GM04503 (cell line): Measurements from ENCODE around the gene C19orf67.

ENCODE experiments used
- DNase-seq: peaks from one replicate; pipeline ENCODE4 v3.0.0-alpha.2; 2012; ENCODE audit warnings: low read depth

The C19orf67 gene

DNA sequence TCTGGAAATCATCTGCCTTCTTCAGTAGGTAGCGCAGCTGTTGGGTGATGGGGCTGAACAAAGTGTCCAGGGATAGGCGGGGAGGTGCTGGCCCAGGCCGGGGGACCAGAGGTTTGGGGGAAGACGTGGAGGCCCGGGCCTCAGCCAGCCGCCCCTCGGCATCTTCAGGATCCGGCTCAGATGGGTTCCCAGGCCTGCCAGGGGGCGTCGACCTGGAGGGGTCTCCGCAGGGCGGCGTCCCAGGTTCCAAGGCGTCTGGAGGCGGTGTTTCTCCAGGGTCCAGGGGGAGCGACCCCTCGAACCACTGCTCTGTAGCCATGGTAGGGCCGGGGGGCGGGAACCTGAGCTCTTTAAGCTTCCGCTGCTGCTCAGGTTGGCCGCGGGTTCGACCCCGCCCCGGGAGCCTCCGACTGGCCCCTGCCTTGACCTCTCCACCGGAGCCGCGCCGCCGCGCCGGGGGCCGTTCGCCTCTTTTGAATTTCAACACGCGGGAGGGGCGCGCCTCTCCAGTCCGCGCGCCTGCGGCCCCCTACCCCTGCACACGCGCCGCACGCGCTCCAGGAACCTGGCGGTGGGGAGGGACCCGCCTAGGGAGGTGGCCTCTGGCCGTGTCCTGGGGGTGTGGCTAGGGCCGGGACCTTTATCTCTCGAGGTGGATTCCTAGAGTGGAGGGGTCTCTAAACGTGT is at the start of gene C19orf67:
TSS of gene C19orf67 (minus strand) at position 475 of the 687 bp plus-strand sequence. CDS start at position 319, 156 bp downstream.
- no peak for DNase-seq

- DNase-seq: no peak
These were observed 49.8 kb upstream of the C19orf67 start for GRCh38 chr19:14135355-14135754.

GRCh38 chr19:14127929-14128509 is 42.4 kb upstream of the C19orf67 start:
- no peak for DNase-seq

GRCh38 chr19:14127176-14127575 is 41.6 kb upstream of the C19orf67 start:
- DNase-seq: no peak

DNA sequence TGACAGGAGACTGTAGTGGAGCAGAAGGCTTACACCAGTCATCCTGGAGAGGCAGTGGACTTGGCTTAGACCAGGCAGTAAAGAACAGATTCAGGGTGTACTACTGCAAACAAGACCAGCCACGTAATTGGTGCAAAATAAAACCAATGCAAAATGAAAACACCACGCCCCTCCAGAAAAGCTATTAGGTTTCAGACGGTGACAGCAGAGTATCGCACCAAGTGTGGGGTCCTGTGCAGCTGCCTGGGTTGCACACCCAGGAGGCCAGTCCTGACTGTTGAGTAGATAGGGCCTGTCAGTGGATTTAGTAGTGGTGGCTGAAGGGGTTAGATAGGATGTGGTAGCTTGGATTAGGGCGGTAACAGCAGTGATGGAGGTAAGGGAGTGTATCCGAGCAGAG is 37.3 kb upstream of the C19orf67 start:
- no peak for DNase-seq

- no peak for DNase-seq
These were observed 34.9 kb upstream of the C19orf67 start for GRCh38 chr19:14120497-14120780.

DNA sequence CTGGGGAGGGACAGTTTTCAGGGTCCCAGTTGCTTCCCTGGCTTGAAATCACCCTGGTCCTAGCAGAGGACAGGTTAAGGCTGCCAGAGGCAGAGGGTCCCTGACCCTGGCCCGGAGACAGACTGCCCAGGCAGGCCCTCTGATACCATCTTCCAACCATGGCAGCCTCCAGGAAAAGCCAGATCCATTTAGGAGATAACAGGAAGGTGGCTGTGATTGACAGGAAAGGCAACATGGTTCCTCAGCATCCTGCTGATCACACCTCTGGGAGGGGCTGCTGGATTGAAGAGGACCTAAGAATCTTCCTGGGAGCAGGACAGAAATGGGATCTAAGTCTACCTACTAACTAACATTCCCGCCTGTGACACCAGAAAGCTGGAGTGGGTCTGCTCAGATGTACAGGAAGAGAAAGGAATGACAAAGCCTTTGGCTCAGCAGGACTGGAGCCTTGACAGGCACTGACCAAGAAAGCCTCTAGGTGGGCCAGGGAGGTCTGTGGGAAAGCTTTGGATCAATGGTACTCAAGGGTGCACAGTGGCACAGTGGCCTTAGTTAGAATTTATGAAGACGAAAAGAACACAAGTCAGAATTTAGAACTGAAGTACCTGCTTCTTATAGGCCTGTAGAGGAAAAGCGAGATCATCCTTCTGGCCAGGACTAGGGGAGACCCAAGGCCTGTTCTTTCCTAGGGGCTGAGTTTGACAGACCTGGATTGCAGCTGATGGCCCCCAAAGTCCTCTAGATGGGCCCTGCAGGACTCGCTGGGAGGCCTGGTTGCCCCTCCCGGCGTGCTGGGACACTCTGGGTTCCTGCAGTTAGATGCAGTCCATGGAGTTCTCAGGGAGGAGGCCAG is 34.3 kb upstream of the C19orf67 start:
- no peak for DNase-seq

DNA sequence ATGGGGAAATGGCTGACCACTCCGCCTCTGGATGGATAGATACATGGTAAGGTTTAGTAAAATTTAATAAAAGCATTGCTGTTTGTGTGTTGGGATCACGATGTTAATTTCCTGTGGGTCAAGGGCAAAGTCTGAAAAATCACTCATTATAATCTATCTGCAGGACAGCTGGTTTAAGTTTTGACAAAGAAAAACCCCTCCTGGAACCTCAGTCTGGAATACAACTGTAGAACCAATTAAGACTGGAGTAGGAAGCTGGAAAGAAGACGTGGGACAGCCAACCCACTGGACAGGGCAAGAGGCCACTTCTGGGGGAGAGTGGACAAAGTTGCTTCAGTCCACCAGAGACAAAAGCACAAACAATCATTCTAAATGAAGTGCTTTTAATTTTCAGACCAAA is 33.6 kb upstream of the C19orf67 start:
- DNase-seq: no peak

DNA sequence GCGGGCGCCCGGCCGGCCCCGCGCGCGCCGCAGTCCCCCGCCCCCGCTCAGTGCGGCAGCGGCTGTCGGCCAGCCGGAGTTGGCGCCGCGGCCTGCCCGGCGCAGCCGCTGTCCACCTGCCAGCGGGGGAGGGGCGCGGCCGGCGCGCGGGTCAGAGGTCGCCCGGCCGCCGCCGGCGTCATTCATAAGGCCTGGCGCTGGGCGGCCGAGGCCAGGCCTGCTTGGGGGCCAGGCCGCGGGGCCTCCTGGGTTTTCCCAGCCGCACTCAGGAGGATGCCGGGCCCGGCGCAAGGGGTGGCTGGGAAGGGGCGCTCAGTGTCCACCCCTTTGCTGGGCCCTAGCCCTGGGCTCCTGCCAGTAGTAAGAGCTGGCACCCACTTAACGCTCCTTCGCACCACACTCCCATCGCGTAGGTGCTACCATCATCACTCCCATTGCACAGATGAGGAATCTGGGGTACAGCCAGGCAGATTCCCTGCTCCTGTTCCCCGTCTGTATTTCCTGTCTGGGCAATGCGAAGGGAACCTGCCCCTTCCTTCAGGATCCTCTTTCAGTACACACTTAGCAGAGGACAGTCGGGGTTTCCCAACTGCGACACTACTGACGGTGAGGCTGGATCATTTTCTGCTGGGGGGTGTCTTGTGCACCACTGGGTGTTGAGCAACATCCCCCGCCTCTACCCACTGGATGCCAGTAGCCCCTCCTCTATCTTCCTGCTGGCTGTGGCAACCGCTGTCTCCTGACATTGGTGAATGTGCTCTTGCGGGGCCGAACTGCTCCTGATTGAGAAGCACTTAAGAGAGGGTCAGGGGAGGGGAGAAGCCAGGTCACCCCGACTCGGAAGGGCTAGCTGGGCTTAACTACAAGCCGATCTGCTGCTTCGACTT is 32.8 kb upstream of the C19orf67 start:
- DNase-seq: no peak

- DNase-seq: peak; percentile 95
These were observed 32.1 kb upstream of the C19orf67 start, which contains the start of gene PRKACA for GRCh38 chr19:14117668-14118164. TSS of gene PRKACA (minus strand) at chr19:14117762. CDS start at chr19:14117547, 215 bp downstream.

GRCh38 chr19:14116918-14117578 is 31.5 kb upstream of the C19orf67 start:
- DNase-seq: no peak

GRCh38 chr19:14116525-14116917 is 30.9 kb upstream of the C19orf67 start:
- no peak for DNase-seq

GRCh38 chr19:14115756-14116155 is 30.2 kb upstream of the C19orf67 start:
- no peak for DNase-seq

DNA sequence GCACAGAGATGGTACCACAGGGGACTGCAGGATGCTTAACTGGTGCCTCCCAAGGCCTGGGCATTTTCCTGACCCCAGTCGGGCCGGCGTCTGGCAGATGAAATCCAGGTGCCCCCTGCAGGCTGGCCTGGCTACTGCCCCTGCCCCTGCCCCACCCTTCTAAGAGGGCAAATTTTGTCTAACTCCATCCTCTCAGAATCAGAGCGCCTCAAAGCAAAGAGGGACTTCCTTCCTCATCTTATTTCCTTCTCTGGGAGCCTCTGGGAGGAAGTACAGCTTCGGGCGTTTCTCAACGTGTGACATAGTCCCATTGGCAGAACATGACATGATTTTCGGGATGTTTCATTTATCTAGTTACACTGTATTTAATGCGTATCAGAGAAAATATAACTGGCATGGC is 29.3 kb upstream of the C19orf67 start:
- DNase-seq: no peak

DNA sequence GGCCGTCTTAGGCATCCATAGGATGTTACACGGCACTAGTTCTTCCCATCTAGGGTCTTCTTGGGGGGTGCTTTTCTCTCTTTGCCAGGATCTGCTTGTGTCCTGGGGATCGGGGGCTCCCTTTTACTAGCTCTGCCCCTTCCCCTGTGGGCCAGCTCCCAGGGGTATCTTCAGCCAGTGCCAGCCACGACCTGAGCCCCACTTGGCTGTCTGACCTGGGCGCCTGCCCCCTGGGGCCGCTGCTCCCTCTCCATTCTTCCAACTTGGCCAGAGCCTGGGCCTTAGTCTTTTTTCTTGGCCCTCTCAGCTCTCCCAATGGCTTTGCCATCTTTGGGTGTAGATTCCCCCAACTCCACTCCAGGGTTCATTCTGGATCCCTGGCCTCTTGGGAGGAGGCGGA is 28.9 kb upstream of the C19orf67 start:
- no peak for DNase-seq

DNA sequence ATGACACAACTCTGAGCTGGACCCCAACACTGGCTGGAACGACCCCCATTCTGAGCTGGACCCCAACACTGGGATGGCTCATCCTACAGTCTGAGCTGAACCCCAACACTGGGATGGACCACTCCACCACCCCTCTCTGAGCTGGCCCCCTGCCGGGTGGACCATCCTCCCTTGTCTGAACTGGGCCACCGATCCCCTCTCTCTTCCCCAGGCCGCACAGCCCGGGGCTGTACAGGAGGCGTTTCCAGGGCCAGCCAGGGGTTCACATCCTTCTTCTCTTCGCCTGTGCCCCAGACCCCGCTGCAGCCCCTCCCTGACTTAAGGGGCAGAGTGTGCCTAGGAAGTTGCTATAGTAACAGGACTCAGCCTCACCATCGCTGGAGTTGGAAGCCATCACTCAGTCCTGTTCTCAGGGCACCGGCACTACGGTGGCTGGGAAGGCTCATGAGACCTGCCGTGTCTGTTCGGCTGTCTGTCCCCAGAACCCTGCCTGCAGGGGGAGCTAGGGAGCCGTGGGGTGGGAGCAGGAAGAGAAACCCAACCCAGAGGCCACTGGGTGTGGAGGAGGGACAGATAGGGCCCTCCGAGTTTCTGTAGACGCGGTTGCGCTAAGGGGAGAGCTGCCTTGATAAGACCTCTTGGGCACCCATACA is 28.3 kb upstream of the C19orf67 start:
- DNase-seq: no peak

DNA sequence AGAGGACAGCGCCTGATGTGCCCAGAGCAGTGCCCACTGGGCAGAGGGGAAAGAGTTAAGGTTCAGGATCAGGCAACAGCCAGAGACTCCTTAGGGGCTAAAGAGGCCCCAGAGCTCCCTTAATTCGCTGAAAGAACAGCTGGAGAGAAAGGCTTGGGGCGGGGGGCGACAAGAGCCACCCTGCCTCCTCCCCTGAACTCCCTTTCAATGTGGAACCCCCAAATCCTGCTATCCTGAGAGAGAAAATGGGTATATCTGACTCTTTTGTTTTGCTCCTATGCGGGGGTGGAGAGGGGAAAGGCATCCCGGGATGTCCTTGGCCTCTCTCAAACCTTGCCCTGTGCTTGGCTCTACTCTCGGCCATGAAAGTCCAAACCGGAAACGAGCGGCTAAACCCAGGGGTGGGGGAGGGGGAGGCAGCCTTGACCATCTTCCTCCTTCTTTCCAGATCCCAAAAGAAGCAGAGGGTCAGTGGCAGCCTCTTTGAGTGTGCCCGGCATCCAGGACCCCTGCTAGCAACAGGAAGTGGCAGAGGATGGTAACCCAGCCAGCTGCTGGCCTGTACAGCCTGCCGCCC is 27.3 kb upstream of the C19orf67 start:
- DNase-seq: no peak

GRCh38 chr19:14112051-14112808 is 26.6 kb upstream of the C19orf67 start:
- no peak for DNase-seq

- no peak for DNase-seq
These were observed 25.9 kb upstream of the C19orf67 start for GRCh38 chr19:14111486-14111885.

DNA sequence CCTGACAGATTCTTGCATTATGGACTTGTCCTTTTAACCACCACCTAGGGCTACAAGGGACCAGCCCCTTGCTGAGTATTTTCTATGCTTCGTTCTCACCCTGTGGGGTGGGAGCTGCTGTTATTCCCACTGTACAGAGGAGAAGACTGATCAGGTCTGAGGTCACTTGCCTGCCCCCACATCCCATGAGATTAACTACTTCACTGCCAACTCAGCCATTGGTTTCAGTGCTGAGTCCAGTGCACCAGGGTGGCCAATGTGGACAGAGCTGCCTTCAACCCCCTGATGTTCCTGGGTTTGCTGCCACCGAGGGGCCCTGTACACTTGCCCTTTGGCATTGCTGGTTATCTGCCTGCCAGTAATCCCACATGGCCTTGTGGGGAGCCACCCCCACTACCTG is 25.1 kb upstream of the C19orf67 start:
- no peak for DNase-seq
